ENCODE results near the gene GIT2.

DNA sequence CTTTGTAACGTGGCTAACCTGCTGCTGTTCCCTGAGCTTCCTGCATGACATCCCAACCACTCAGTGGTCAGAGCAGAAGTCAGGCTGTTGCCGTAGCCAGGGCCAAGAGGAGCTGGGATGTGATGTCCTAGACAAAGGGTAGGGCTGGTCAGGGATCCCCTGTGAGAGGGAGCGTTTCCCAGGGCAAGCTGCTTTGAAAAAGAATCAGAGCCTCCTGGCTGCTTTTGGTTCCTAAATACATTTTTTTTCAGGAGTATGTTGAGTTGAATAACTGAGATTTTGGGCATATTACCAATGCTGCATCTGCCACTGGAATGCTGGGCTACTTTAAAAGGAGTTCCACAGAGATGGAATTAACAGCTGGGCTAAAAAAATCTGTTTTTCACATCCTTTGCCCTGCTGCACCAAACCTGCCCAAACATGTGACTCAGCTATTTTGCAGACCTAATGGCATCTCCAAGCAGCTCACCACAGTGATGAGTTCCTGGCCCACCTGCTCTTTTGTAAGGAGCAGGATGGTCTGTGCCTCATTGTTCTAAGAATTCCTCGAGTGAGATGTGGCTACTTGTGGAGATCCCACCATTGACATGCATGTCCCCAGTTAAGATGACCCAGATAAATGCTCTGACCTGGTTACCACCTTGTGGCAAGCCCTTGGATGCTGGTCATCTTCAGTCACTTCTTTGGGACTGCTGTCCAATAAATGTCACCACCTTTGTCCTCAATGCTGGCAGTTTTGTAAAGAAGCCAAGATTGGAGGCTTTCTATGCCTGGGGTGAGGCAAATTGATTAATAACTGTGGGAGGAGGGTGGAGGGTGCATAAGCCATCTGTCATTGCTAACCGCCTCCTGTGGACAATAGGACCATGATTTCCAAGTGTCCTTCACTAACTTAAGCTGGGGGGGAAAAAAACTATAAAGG, 27.2 kb upstream of the GIT2 start:
- TF ChIP-seq CTCF (conservative IDR thresholded peaks at IDR 0.05 in 1 of 2, IDR thresholded peaks at IDR 0.05 in 1 of 2; ENCODE audit: extremely low read depth in 1 of 2, insufficient read depth in 1 of 2, low read depth in 1 of 2, low read length in 2 of 2): no peak
- no peak for TF ChIP-seq EZH2 (IDR thresholded peaks at IDR 0.05; ENCODE audit: borderline replicate concordance, low read length)
